ENCODE data around the gene SDC3. TPM values are rescaled to one million over a fixed set of nuclear protein-coding genes. Genes with fewer than 3 reads are reported as not detected.
A peak's percentile ranks its signal among the peaks of the same experiment; 100 is the strongest.

SDC3 gene
- total and polyA plus RNA-seq, 12 donors: 13.1 to 57.7 (median 21.7) TPM

- no peaks in the 10 kb centered on the region for H3K9me3 ChIP-seq
- intact Hi-C loops (cut with DNase I): loop anchor here in 1 of 10 donors (10.0 kb wide), 1 partner anchor 1681 kb away; the partner anchor contains the start of genes MECR and PTPRU
- no peaks in the 10 kb centered on the region for H3K27me3 ChIP-seq
- H3K27ac ChIP-seq: peak overlapping the region in 1 of 10 donors; percentile 44
- no peak overlapping the region for H3K4me3 ChIP-seq
- TF ChIP-seq CTCF (IDR thresholded peaks at IDR 0.05): no peak
- no peaks in the 10 kb centered on the region for H3K36me3 ChIP-seq
- WGBS, 2 donors: 93 to 95% methylated on average over 12 of the region's 12 CpGs
- H3K4me1 ChIP-seq: peaks cover 0 to 50% (median 0%) of the 10 kb centered on the region in 9 donors
- ATAC-seq (no peak), DNase-seq (no peak)
Observed at GRCh38 chr1:30916296-30916695, 7.7 kb upstream of the SDC3 start.

GRCh38 chr1:30915491-30916230 lies 7.1 kb upstream of the SDC3 start:
- no peaks in the 10 kb centered on the region for H3K9me3 ChIP-seq
- intact Hi-C loops (cut with DNase I): loop anchor here in 2 of 10 donors (2.0 to 10.0 kb wide), 2 partner anchors 195 to 1681 kb away; partner anchors contain the start of genes MECR (in 1 of the 2) and PTPRU (in 1 of the 2)
- H3K4me3 ChIP-seq: no peak overlapping the region
- H3K36me3 ChIP-seq: no peaks in the 10 kb centered on the region
- H3K27me3 ChIP-seq: no peaks in the 10 kb centered on the region
- peak overlapping the region in 1 of 10 donors; percentile 62 for H3K27ac ChIP-seq
- peaks cover 0 to 57% (median 0%) of the 10 kb centered on the region in 9 donors for H3K4me1 ChIP-seq
- TF ChIP-seq CTCF (IDR thresholded peaks at IDR 0.05): no peak
- no peak for ATAC-seq
- 91 to 93% methylated on average over 13 of the region's 13 CpGs for WGBS, 2 donors
- no peak for DNase-seq

GRCh38 chr1:30914931-30915330 lies 6.4 kb upstream of the SDC3 start:
- no peak for TF ChIP-seq CTCF (IDR thresholded peaks at IDR 0.05)
- H3K4me3 ChIP-seq: no peak overlapping the region
- no peaks in the 10 kb centered on the region for H3K27me3 ChIP-seq
- DNase-seq (no peak), ATAC-seq (no peak)
- intact Hi-C loops (cut with DNase I): loop anchor here in 6 of 10 donors (2.0 to 10.0 kb wide), 5 partner anchors 133 to 1680 kb away; partner anchors contain the start of genes MATN1 (in 4 of the 6), MECR (in 1 of the 6) and PTPRU (in 1 of the 6)
- H3K27ac ChIP-seq: peak overlapping the region in 1 of 10 donors; percentile 91
- no peaks in the 10 kb centered on the region for H3K36me3 ChIP-seq
- H3K9me3 ChIP-seq: no peaks in the 10 kb centered on the region
- H3K4me1 ChIP-seq: peaks cover 0 to 61% (median 0%) of the 10 kb centered on the region in 9 donors
- 79 to 88% methylated on average over 4 of the region's 4 CpGs for WGBS, 2 donors

- Histone ChIP-seq H3K27me3 (peaks cover 0 to 4% (median 0%) of the 10 kb centered on the region in 7 donors), H3K4me1 (peaks cover 0 to 61% (median 0%) of the 10 kb centered on the region in 9 donors), H3K27ac (peak overlapping the region in 1 of 10 donors; percentile 91), H3K9me3 (no peaks in the 10 kb centered on the region), H3K36me3 (no peaks in the 10 kb centered on the region), H3K4me3 (no peak overlapping the region)
- ATAC-seq: no peak
- TF ChIP-seq CTCF (IDR thresholded peaks at IDR 0.05): no peak
- WGBS, 2 donors: 89 to 91% methylated on average over 3 of the region's 3 CpGs
- no peak for DNase-seq
- intact Hi-C loops (cut with DNase I): loop anchor here in 6 of 10 donors (2.0 to 10.0 kb wide), 5 partner anchors 132 to 1680 kb away; partner anchors contain the start of genes MATN1 (in 4 of the 6), MECR (in 1 of the 6) and PTPRU (in 1 of the 6)
Observed at GRCh38 chr1:30914587-30914922, 6.0 kb upstream of the SDC3 start.
